HCT116 (cell line): ENCODE results near the gene ICA1L. TPM values are rescaled to one million over a fixed set of nuclear protein-coding genes. Genes with fewer than 3 reads are reported as not detected.

Source experiments
- ATAC-seq: fragments of 200-7000 bp; cut with Tn5 transposase; 2 replicates; pipeline ENCODE4 v1.9.1; 2020; ENCODE audit warnings: mild to moderate bottlenecking, moderate library complexity
- BruUV-seq: library from RNA; stranded (reverse); fragments of 400-500 nt; replicated peaks from 2 replicates; lab custom pipeline; 2021; lab: Mats Ljungman, UMichigan
- CTCF ChIA-PET: fragments of 300-600 bp; sonication (Branson Sonifier 250); formaldehyde crosslinking; loops from one replicate; lab custom pipeline; 2021; ENCODE audit warnings: antibody characterized with exemption; lab: Charles Lee
- POLR2A ChIA-PET: fragments of 300-600, 350-600 bp; sonication (Branson Sonifier 250); formaldehyde crosslinking; loops from one replicate; lab custom pipeline; 2021; ENCODE audit warnings: antibody characterized with exemption; lab: Charles Lee
- RAD21 ChIA-PET, 2 experiments: fragments of 300-600 bp; sonication (Branson Sonifier 250); formaldehyde crosslinking; loops; one replicate each; lab custom pipeline; 2023; ENCODE audit warnings: low total read pairs in 2 of 2; ENCODE audit not compliant: uncharacterized antibody in 2 of 2, unreplicated experiment in 2 of 2, low non-redundant PET in 1 of 2; lab: Charles Lee
- DNase-seq: peaks from one replicate; pipeline ENCODE4 v3.0.0-alpha.2; 2010; ENCODE audit warnings: low read depth, low spot score
- H2AFZ ChIP-seq: fragments of 200-600 bp; shearing (Covaris generic), sonication (generic); 2 replicates; pipeline ENCODE4 v1.6.1; 2017; ENCODE audit warnings: low read depth, mixed run types, mixed read lengths, antibody characterized with exemption, low read length; ENCODE audit not compliant: poor library complexity, severe bottlenecking
- H3K27ac ChIP-seq: 2 replicates; pipeline ENCODE4 v1.5.1; 2012; ENCODE audit warnings: low read depth, low read length
- H3K27me3 ChIP-seq: fragments of 200-600 bp; sonication (generic); 2 replicates; pipeline ENCODE4 v1.6.1; 2016; ENCODE audit warnings: mixed run types, low read length, mixed read lengths; ENCODE audit not compliant: insufficient read depth
- H3K36me3 ChIP-seq, 2 experiments: fragments of 200-500 bp in 1 of 2; fragments of 200-600 bp in 1 of 2; sonication (Bioruptor generic) in 1 of 2; sonication (generic) in 1 of 2; 2 replicates each; pipeline versions ENCODE4 v1.5.1 to v1.6.1; 2014 to 2016; ENCODE audit warnings: low read length in 2 of 2, inconsistent platforms in 1 of 2, mixed read lengths in 1 of 2, mixed run types in 1 of 2; ENCODE audit not compliant: insufficient read depth in 2 of 2, control insufficient read depth in 1 of 2
- H3K4me1 ChIP-seq, 2 experiments: fragments of 200-600 bp in 1 of 2; sonication (generic) in 1 of 2; 2 replicates each; pipeline versions ENCODE4 v1.5.1 to v1.6.1; 2012 to 2017; ENCODE audit warnings: low read length in 2 of 2, inconsistent platforms in 1 of 2, mild to moderate bottlenecking in 1 of 2, mixed read lengths in 1 of 2, mixed run types in 1 of 2, moderate library complexity in 1 of 2; ENCODE audit not compliant: insufficient read depth in 2 of 2, control insufficient read depth in 1 of 2
- H3K4me2 ChIP-seq: fragments of 200-600 bp; sonication (generic); 2 replicates; pipeline ENCODE4 v1.6.1; 2017; ENCODE audit warnings: mixed run types, low read length, mixed read lengths
- H3K4me3 ChIP-seq, 2 experiments: fragments of 200-600 bp in 1 of 2; sonication (generic) in 1 of 2; replicated peaks in 1 of 2; 2 replicates each; pipeline ENCODE4 v1.5.1; 2011 to 2016; ENCODE audit warnings: low read length in 2 of 2, control low read depth in 1 of 2, low read depth in 1 of 2, mild to moderate bottlenecking in 1 of 2, mixed read lengths in 1 of 2, mixed run types in 1 of 2
- H3K79me2 ChIP-seq: fragments of 200-600 bp; sonication (generic); 2 replicates; pipeline ENCODE4 v1.6.1; 2017; ENCODE audit warnings: mild to moderate bottlenecking, mixed run types, low read length, moderate library complexity, mixed read lengths; ENCODE audit not compliant: insufficient read depth
- H3K9ac ChIP-seq: fragments of 200-600 bp; sonication (generic); 2 replicates; pipeline ENCODE4 v1.6.1; 2016; ENCODE audit warnings: low read length, mixed read lengths
- H3K9me2 ChIP-seq: fragments of 200-600 bp; sonication (generic), shearing (Covaris generic); 2 replicates; pipeline ENCODE4 v1.6.1; 2017; ENCODE audit warnings: mixed run types, mild to moderate bottlenecking, moderate library complexity; ENCODE audit not compliant: insufficient read depth
- H3K9me3 ChIP-seq, 2 experiments: fragments of 200-500 bp in 1 of 2; fragments of 200-600 bp in 1 of 2; sonication (Bioruptor generic) in 1 of 2; sonication (generic) in 1 of 2; 2 replicates each; pipeline ENCODE4 v1.6.1; 2014 to 2017; ENCODE audit warnings: low read length in 2 of 2, mixed read lengths in 2 of 2, inconsistent platforms in 1 of 2, low read depth in 1 of 2, mild to moderate bottlenecking in 1 of 2, mixed run types in 1 of 2, moderate library complexity in 1 of 2; ENCODE audit not compliant: control insufficient read depth in 1 of 2, insufficient read depth in 1 of 2
- H4K20me1 ChIP-seq: fragments of 200-600 bp; sonication (generic), shearing (Covaris generic); 2 replicates; pipeline ENCODE4 v1.6.1; 2017; ENCODE audit warnings: mixed run types, mild to moderate bottlenecking, moderate library complexity; ENCODE audit not compliant: insufficient read depth
- CBX3 ChIP-seq: IDR thresholded peaks from 2 replicates; pipeline ENCODE4 v1.6.1; 2012; ENCODE audit warnings: low read depth
- CEBPB ChIP-seq: IDR thresholded peaks from 2 replicates; pipeline ENCODE4 v1.6.1; 2012; ENCODE audit warnings: low read depth
- EGR1 ChIP-seq: IDR thresholded peaks from 2 replicates; pipeline ENCODE4 v1.6.1; 2012; ENCODE audit warnings: low read depth
- ELF1 ChIP-seq: IDR thresholded peaks from 2 replicates; pipeline ENCODE4 v1.6.1; 2012; ENCODE audit warnings: low read depth, borderline replicate concordance
- EZH2 ChIP-seq: fragments of 200-600 bp; sonication (generic); IDR thresholded peaks from 2 replicates; pipeline ENCODE4 v1.6.1; 2017; ENCODE audit warnings: antibody characterized with exemption, mixed run types
- FOSL1 ChIP-seq: IDR thresholded peaks from 2 replicates; pipeline ENCODE4 v1.6.1; 2012; ENCODE audit warnings: low read depth
- JUND ChIP-seq: IDR thresholded peaks from 2 replicates; pipeline ENCODE4 v1.6.1; 2012
- POLR2A ChIP-seq: IDR thresholded peaks from 2 replicates; pipeline ENCODE4 v1.7.0; 2011; ENCODE audit warnings: borderline replicate concordance; ENCODE audit not compliant: insufficient read depth, insufficient read length; ENCODE audit errors: extremely low read depth
- POLR2AphosphoS5 ChIP-seq: IDR thresholded peaks from 2 replicates; pipeline ENCODE4 v1.6.1; 2011; ENCODE audit warnings: mild to moderate bottlenecking, low read depth, low read length, moderate library complexity
- RAD21 ChIP-seq: IDR thresholded peaks from 2 replicates; pipeline ENCODE4 v1.6.1; 2012; ENCODE audit warnings: low read depth, mild to moderate bottlenecking
- SP1 ChIP-seq: IDR thresholded peaks from 2 replicates; pipeline ENCODE4 v1.6.1; 2012; ENCODE audit warnings: low read depth
- TCF7L2 ChIP-seq: IDR thresholded peaks from 2 replicates; pipeline ENCODE4 v1.7.0; 2011; ENCODE audit warnings: borderline replicate concordance, inconsistent platforms; ENCODE audit not compliant: insufficient read depth, insufficient read length; ENCODE audit errors: extremely low read depth
- YY1 ChIP-seq: IDR thresholded peaks from 2 replicates; pipeline ENCODE4 v1.6.1; 2011; ENCODE audit warnings: low read length, low read depth, moderate library complexity, mild to moderate bottlenecking; ENCODE audit not compliant: insufficient replicate concordance; ENCODE audit errors: extremely low read depth
- ZFX ChIP-seq: fragments of 450-650 bp; IDR thresholded peaks from 2 replicates; pipeline ENCODE4 v1.6.1; 2017
- ZNF274 ChIP-seq: fragments of 200-500 bp; sonication (Bioruptor generic); IDR thresholded peaks from 2 replicates; pipeline ENCODE4 v1.6.1; 2014; ENCODE audit warnings: mild to moderate bottlenecking, low read depth, low read length, inconsistent platforms
- intact Hi-C: fragments of 100-400 bp; cut with micrococcal nuclease; formaldehyde crosslinking; loops from 2 replicates; pipeline ENCODE4 v1.10.0; 2022
- total RNA-seq: library from RNA; stranded (reverse); gene quantifications from one replicate; pipeline ENCODE4 v1.2.1, GENCODE V29; 2021; ENCODE audit not compliant: unreplicated experiment
- TF ChIP-seq, protein P1 (sequence below), 3 experiments: fragments of 200-600 bp in 1 of 3; sonication (generic) in 1 of 3; IDR thresholded peaks in 2 of 3; conservative IDR thresholded peaks in 1 of 3; 2 replicates each; pipeline ENCODE4 v1.5.1; 2012 to 2017; ENCODE audit warnings: low read depth in 2 of 3, low read length in 2 of 3, antibody characterized with exemption in 1 of 3, borderline replicate concordance in 1 of 3, control low read depth in 1 of 3, mild to moderate bottlenecking in 1 of 3, mixed read lengths in 1 of 3, mixed run types in 1 of 3, moderate library complexity in 1 of 3; ENCODE audit not compliant: insufficient read depth in 1 of 3
- TF ChIP-seq, protein P2 (sequence below): IDR thresholded peaks from 2 replicates; pipeline ENCODE4 v1.6.1; 2011; ENCODE audit warnings: mild to moderate bottlenecking, low read length, moderate library complexity; ENCODE audit not compliant: insufficient replicate concordance; ENCODE audit errors: extremely low read depth

ICA1L gene
- total RNA-seq, 1 experiment from 2014 or later: 2.5 TPM

DNA sequence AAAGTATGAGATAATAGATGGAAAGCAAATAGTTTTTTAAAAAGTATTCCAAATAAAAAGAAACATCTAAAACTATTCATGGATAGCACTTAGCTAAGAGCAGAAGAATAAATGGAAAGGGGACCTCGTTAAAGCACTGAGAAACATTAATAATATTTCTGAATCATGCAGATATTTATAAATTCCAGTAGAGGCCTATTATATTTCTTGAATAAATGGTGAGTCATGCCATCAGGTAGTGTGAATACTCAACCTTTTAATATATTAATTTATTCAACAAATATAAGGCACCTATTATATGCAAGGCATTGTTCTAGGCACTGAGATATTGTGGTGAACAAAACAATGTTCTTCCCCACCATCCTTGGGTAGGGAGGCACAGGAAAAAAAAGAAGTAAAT, 53.8 kb downstream of the ICA1L start:
- Histone ChIP-seq H3K36me3 (no peaks in the 10 kb centered on the region), H3K4me3 (no peak overlapping the region), H3K9ac (no peak overlapping the region), H3K9me2 (no peaks in the 10 kb centered on the region), H3K27ac (no peak overlapping the region), H3K9me3 (no peaks in the 10 kb centered on the region), H3K4me2 (no peak overlapping the region), H3K4me1 (no peaks in the 10 kb centered on the region), H4K20me1 (no peaks in the 10 kb centered on the region), H3K79me2 (no peaks in the 10 kb centered on the region), H2AFZ (no peak overlapping the region), H3K27me3 (no peaks in the 10 kb centered on the region)
- ChIA-PET CTCF (no interaction called here), POLR2A (no interaction called here), RAD21 (no interaction called here)
- BruUV-seq: no TSS peak
- intact Hi-C loops: no loop called here
- DNase-seq: no peak
- ATAC-seq: no peak
- no peak for TF ChIP-seq FOSL1

DNA sequence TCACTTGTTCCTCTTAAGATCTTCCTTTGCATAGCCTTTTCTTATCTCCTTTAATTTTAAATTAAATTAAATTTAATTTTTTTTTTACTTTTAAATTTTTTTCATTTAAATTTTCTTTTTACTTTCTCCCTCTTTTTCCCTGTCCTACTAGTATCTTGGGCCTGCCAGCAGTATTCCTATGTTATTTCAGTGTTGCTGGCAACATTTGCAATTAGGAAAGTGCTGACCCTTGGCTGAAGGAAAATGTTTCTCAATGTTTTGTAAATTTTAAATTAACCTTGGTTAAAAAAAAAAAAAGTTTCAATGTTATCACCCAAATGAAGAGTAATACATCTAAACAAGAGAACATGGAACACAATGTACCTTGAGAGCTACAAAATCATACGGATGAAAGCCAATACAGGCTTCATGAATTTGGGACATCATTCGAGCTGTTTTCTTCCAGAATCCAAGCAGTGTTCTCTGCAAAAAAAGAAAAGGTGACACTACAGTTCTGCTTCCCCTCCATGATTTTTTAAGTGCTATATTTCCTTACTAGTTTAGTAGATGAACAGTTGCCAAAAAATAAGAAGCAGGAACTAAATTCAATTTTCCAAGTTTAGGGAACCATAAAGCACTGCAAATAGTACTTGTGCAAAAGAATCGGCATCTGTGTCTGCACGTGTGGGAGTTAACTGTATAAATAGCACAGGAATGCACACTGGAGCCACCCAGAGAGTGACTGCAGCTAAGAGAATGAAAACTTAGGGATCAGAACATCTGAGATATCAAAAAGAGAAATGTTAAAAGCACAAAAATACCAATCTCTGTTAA, 55.8 kb downstream of the ICA1L start:
- Histone ChIP-seq H3K4me2 (no peak overlapping the region), H3K4me3 (no peak overlapping the region), H3K9ac (no peak overlapping the region), H4K20me1 (no peaks in the 10 kb centered on the region), H3K9me3 (no peaks in the 10 kb centered on the region), H3K27ac (no peak overlapping the region), H3K79me2 (no peaks in the 10 kb centered on the region), H2AFZ (no peak overlapping the region), H3K4me1 (no peaks in the 10 kb centered on the region), H3K27me3 (no peaks in the 10 kb centered on the region), H3K9me2 (no peaks in the 10 kb centered on the region), H3K36me3 (no peaks in the 10 kb centered on the region)
- ChIA-PET POLR2A (no interaction called here), RAD21 (no interaction called here), CTCF (no interaction called here)
- BruUV-seq: no TSS peak
- DNase-seq: no peak
- intact Hi-C loops: no loop called here
- no peak for ATAC-seq
- TF ChIP-seq ELF1 (no peak), CEBPB (no peak), CBX3 (no peak), FOSL1 (no peak), POLR2A (no peak), RAD21 (no peak), EGR1 (no peak), ZFX (no peak), TCF7L2 (no peak), EZH2 (no peak), JUND (no peak), SP1 (no peak), YY1 (no peak), POLR2AphosphoS5 (no peak), ZNF274 (no peak)
- TF ChIP-seq, protein P1, sequence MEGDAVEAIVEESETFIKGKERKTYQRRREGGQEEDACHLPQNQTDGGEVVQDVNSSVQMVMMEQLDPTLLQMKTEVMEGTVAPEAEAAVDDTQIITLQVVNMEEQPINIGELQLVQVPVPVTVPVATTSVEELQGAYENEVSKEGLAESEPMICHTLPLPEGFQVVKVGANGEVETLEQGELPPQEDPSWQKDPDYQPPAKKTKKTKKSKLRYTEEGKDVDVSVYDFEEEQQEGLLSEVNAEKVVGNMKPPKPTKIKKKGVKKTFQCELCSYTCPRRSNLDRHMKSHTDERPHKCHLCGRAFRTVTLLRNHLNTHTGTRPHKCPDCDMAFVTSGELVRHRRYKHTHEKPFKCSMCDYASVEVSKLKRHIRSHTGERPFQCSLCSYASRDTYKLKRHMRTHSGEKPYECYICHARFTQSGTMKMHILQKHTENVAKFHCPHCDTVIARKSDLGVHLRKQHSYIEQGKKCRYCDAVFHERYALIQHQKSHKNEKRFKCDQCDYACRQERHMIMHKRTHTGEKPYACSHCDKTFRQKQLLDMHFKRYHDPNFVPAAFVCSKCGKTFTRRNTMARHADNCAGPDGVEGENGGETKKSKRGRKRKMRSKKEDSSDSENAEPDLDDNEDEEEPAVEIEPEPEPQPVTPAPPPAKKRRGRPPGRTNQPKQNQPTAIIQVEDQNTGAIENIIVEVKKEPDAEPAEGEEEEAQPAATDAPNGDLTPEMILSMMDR (IDR thresholded peaks at IDR 0.05 in 2 of 3, conservative IDR thresholded peaks at IDR 0.05 in 1 of 3; ENCODE audit: borderline replicate concordance in 1 of 3, insufficient read depth in 1 of 3, low read depth in 2 of 3, low read length in 2 of 3): no peak
- TF ChIP-seq, protein P2, sequence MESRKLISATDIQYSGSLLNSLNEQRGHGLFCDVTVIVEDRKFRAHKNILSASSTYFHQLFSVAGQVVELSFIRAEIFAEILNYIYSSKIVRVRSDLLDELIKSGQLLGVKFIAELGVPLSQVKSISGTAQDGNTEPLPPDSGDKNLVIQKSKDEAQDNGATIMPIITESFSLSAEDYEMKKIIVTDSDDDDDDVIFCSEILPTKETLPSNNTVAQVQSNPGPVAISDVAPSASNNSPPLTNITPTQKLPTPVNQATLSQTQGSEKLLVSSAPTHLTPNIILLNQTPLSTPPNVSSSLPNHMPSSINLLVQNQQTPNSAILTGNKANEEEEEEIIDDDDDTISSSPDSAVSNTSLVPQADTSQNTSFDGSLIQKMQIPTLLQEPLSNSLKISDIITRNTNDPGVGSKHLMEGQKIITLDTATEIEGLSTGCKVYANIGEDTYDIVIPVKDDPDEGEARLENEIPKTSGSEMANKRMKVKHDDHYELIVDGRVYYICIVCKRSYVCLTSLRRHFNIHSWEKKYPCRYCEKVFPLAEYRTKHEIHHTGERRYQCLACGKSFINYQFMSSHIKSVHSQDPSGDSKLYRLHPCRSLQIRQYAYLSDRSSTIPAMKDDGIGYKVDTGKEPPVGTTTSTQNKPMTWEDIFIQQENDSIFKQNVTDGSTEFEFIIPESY: no peak
